Measurements from ENCODE around the gene TPD52L3.

- TF ChIP-seq CTCF (IDR thresholded peaks at IDR 0.05) (no peak), POLR2A (IDR thresholded peaks at IDR 0.05) (no peak), POLR2AphosphoS5 (IDR thresholded peaks at IDR 0.05) (no peak)
Observed at GRCh38 chr9:6330958-6331634, 2.9 kb downstream of the TPD52L3 start.
